ENCODE measurements around the gene ZFYVE16. TPM values are rescaled to one million over a fixed set of nuclear protein-coding genes. Genes with fewer than 3 reads are reported as not detected.
"Not testable (repeated sequence)": the region's sequence is repeated elsewhere in the genome, so short reads cannot be mapped to it uniquely, and the experiment has no call there.

ZFYVE16 gene
- total RNA-seq, 1 experiment from 2014 or later, result 30.1 TPM

- H3K4me1 ChIP-seq (replicated peaks); H3K9me3 ChIP-seq (replicated peaks); H3K36me3 ChIP-seq; H3K27me3 ChIP-seq (replicated peaks); H3K4me3 ChIP-seq; H3K27ac ChIP-seq; DNase-seq (ENCODE audit: low read depth in 1 of 2, low spot score in 2 of 2): not testable (repeated sequence)
Observed at GRCh38 chr5:80391267-80391666, 16.6 kb upstream of the ZFYVE16 start.

GRCh38 chr5:80399526-80400239, 8.2 kb upstream of the ZFYVE16 start:
- Histone ChIP-seq H3K27me3 (replicated peaks) (no peaks in the 10 kb centered on the region; the same call in 1 of the 2 replicates), H3K36me3 (no peaks in the 10 kb centered on the region), H3K27ac (no peak overlapping the region), H3K4me1 (replicated peaks) (0 out of 2 replicates have a peak, but pooled peaks cover 3% of the 10 kb centered on the region), H3K9me3 (replicated peaks) (no peaks in the 10 kb centered on the region), H3K4me3 (no peak overlapping the region)
- no peak for DNase-seq (ENCODE audit: low read depth in 1 of 2, low spot score in 2 of 2)

GRCh38 chr5:80400368-80400767, 7.5 kb upstream of the ZFYVE16 start:
- H3K4me1 ChIP-seq (replicated peaks), result not testable (repeated sequence)

GRCh38 chr5:80403782-80404181, 4.1 kb upstream of the ZFYVE16 start:
- Histone ChIP-seq H3K27ac (no peak overlapping the region), H3K9me3 (replicated peaks) (no peaks in the 10 kb centered on the region), H3K4me1 (replicated peaks) (peaks cover 8% of the 10 kb centered on the region), H3K4me3 (no peak overlapping the region), H3K36me3 (peaks cover 3% of the 10 kb centered on the region; the same call in 1 of the 2 replicates), H3K27me3 (replicated peaks) (no peaks in the 10 kb centered on the region; the same call in 1 of the 2 replicates)
- DNase-seq (ENCODE audit: low read depth in 1 of 2, low spot score in 2 of 2), result no peak

More at GRCh38 chr5:80400368-80400767, 7.5 kb upstream of the ZFYVE16 start:
- H3K4me3 ChIP-seq; H3K36me3 ChIP-seq; H3K9me3 ChIP-seq (replicated peaks); H3K27me3 ChIP-seq (replicated peaks); H3K27ac ChIP-seq; DNase-seq (ENCODE audit: low read depth in 1 of 2, low spot score in 2 of 2): not testable (repeated sequence)

GRCh38 chr5:80406980-80407734, 707 bp upstream of the ZFYVE16 start:
- DNase-seq (ENCODE audit: low read depth in 1 of 2, low spot score in 2 of 2), result no peak
- H3K27ac ChIP-seq, result peak overlapping the region; percentile 94
- no peaks in the 10 kb centered on the region for H3K9me3 ChIP-seq (replicated peaks)
- H3K27me3 ChIP-seq (replicated peaks), result no peaks in the 10 kb centered on the region
- H3K36me3 ChIP-seq, result peaks cover 3% of the 10 kb centered on the region
- peaks cover 11% of the 10 kb centered on the region for H3K4me1 ChIP-seq (replicated peaks)
- H3K4me3 ChIP-seq, result peak overlapping the region; percentile 72

- peak overlapping the region; percentile 72 for H3K4me3 ChIP-seq
- H3K27me3 ChIP-seq (replicated peaks), result no peaks in the 10 kb centered on the region
- peak overlapping the region; percentile 94; the same call in 1 of the 2 replicates for H3K27ac ChIP-seq
- no peaks in the 10 kb centered on the region for H3K9me3 ChIP-seq (replicated peaks)
- DNase-seq (ENCODE audit: low read depth in 1 of 2, low spot score in 2 of 2), result peak in 1 of 2 experiments; percentile 74
- H3K36me3 ChIP-seq, result peaks cover 5% of the 10 kb centered on the region
- H3K4me1 ChIP-seq (replicated peaks), result peaks cover 11% of the 10 kb centered on the region
Observed at GRCh38 chr5:80408484-80409366, 861 bp downstream of the ZFYVE16 start.

- Histone ChIP-seq H3K27me3 (replicated peaks) (no peaks in the 10 kb centered on the region), H3K4me1 (replicated peaks) (peaks cover 11% of the 10 kb centered on the region), H3K36me3 (peaks cover 6% of the 10 kb centered on the region), H3K27ac (no peak overlapping the region), H3K4me3 (no peak overlapping the region), H3K9me3 (replicated peaks) (no peaks in the 10 kb centered on the region)
- DNase-seq (ENCODE audit: low read depth in 1 of 2, low spot score in 2 of 2), result no peak
Observed at GRCh38 chr5:80409367-80409966, 1.6 kb downstream of the ZFYVE16 start.

GRCh38 chr5:80411589-80412219, 3.8 kb downstream of the ZFYVE16 start:
- H3K9me3 ChIP-seq (replicated peaks), result no peaks in the 10 kb centered on the region
- H3K27me3 ChIP-seq (replicated peaks), result no peaks in the 10 kb centered on the region
- H3K4me1 ChIP-seq (replicated peaks), result peaks cover 11% of the 10 kb centered on the region
- peaks cover 9% of the 10 kb centered on the region for H3K36me3 ChIP-seq
- H3K27ac ChIP-seq, result no peak overlapping the region
- DNase-seq (ENCODE audit: low read depth in 1 of 2, low spot score in 2 of 2), result no peak
- no peak overlapping the region for H3K4me3 ChIP-seq

GRCh38 chr5:80414113-80414512, 6.2 kb downstream of the ZFYVE16 start:
- peaks cover 7% of the 10 kb centered on the region for H3K36me3 ChIP-seq
- H3K4me1 ChIP-seq (replicated peaks), result peaks cover 6% of the 10 kb centered on the region; the same call in 1 of the 2 replicates
- DNase-seq (ENCODE audit: low read depth in 1 of 2, low spot score in 2 of 2), result no peak
- no peak overlapping the region for H3K4me3 ChIP-seq
- no peaks in the 10 kb centered on the region for H3K9me3 ChIP-seq (replicated peaks)
- no peak overlapping the region for H3K27ac ChIP-seq
- no peaks in the 10 kb centered on the region for H3K27me3 ChIP-seq (replicated peaks)

- Histone ChIP-seq H3K27me3 (replicated peaks) (no peaks in the 10 kb centered on the region), H3K4me3 (no peak overlapping the region), H3K27ac (no peak overlapping the region), H3K9me3 (replicated peaks) (no peaks in the 10 kb centered on the region), H3K36me3 (peaks cover 7% of the 10 kb centered on the region; the same call in 1 of the 2 replicates), H3K4me1 (replicated peaks) (no peaks in the 10 kb centered on the region)
- DNase-seq (ENCODE audit: low read depth in 1 of 2, low spot score in 2 of 2), result no peak
Observed at GRCh38 chr5:80417973-80418372, 10.1 kb downstream of the ZFYVE16 start.

GRCh38 chr5:80424365-80424764, 16.5 kb downstream of the ZFYVE16 start:
- not testable (repeated sequence) for H3K27me3 ChIP-seq (replicated peaks); H3K4me1 ChIP-seq (replicated peaks); DNase-seq (ENCODE audit: low read depth in 1 of 2, low spot score in 2 of 2); H3K36me3 ChIP-seq; H3K4me3 ChIP-seq; H3K27ac ChIP-seq; H3K9me3 ChIP-seq (replicated peaks)

- no peaks in the 10 kb centered on the region for H3K9me3 ChIP-seq (replicated peaks)
- no peaks in the 10 kb centered on the region for H3K4me1 ChIP-seq (replicated peaks)
- DNase-seq (ENCODE audit: low read depth in 1 of 2, low spot score in 2 of 2), result no peak
- H3K36me3 ChIP-seq, result peaks cover 43% of the 10 kb centered on the region
- H3K27me3 ChIP-seq (replicated peaks), result no peaks in the 10 kb centered on the region
- H3K4me3 ChIP-seq, result no peak overlapping the region
- H3K27ac ChIP-seq, result no peak overlapping the region
Observed at GRCh38 chr5:80435476-80435875, 27.6 kb downstream of the ZFYVE16 start.

GRCh38 chr5:80437326-80437725, 29.5 kb downstream of the ZFYVE16 start:
- Histone ChIP-seq H3K4me3 (no peak overlapping the region), H3K9me3 (replicated peaks) (no peaks in the 10 kb centered on the region), H3K27me3 (replicated peaks) (no peaks in the 10 kb centered on the region), H3K36me3 (peaks cover 55% of the 10 kb centered on the region), H3K4me1 (replicated peaks) (no peaks in the 10 kb centered on the region), H3K27ac (no peak overlapping the region)
- DNase-seq (ENCODE audit: low read depth in 1 of 2, low spot score in 2 of 2), result no peak
